Endodermal cell (in vitro differentiated cells): ENCODE data around the gene BCOR. TPM values are rescaled to one million over a fixed set of nuclear protein-coding genes. Genes with fewer than 3 reads are reported as not detected.

Experiments used
- DNase-seq: peaks from one replicate; pipeline ENCODE4 v3.0.0-alpha.2; 2017
- H3K27ac ChIP-seq: 2 replicates; pipeline ENCODE4 v1.5.1; 2013; ENCODE audit warnings: mild to moderate bottlenecking, low read depth, low read length, moderate library complexity
- H3K27me3 ChIP-seq: 2 replicates; pipeline ENCODE4 v1.6.1; 2013; ENCODE audit warnings: mild to moderate bottlenecking, low read length, moderate library complexity; ENCODE audit not compliant: insufficient read depth, control insufficient read depth, poor library complexity, severe bottlenecking
- H3K36me3 ChIP-seq: 2 replicates; pipeline ENCODE4 v1.7.0; 2013; ENCODE audit warnings: mild to moderate bottlenecking, low read length, moderate library complexity; ENCODE audit not compliant: control insufficient read depth, insufficient read depth
- H3K4me1 ChIP-seq: one replicate; pipeline ENCODE4 v1.7.0; 2013; ENCODE audit warnings: low read length; ENCODE audit not compliant: control insufficient read depth, insufficient read depth
- H3K4me3 ChIP-seq: 2 replicates; pipeline ENCODE4 v1.5.1; 2013; ENCODE audit warnings: mild to moderate bottlenecking, low read length, moderate library complexity
- H3K9ac ChIP-seq: 2 replicates; pipeline ENCODE4 v1.6.1; 2013; ENCODE audit warnings: mild to moderate bottlenecking, low read length, moderate library complexity; ENCODE audit not compliant: poor library complexity, severe bottlenecking; ENCODE audit errors: extremely low read depth
- H3K9me3 ChIP-seq: 2 replicates; pipeline ENCODE4 v1.6.1; 2013; ENCODE audit warnings: mild to moderate bottlenecking, low read length, moderate library complexity; ENCODE audit not compliant: control insufficient read depth
- H3K27ac Mint-ChIP-seq: 2 replicates; pipeline ENCODE4 v1.8.0; 2020; ENCODE audit warnings: mixed read lengths
- H3K27me3 Mint-ChIP-seq: 2 replicates; pipeline ENCODE4 v1.8.0; 2021; ENCODE audit warnings: mild to moderate bottlenecking, mixed read lengths; ENCODE audit not compliant: insufficient read depth
- H3K36me3 Mint-ChIP-seq: 2 replicates; pipeline ENCODE4 v1.8.0; 2020; ENCODE audit warnings: low read depth, mixed read lengths
- H3K4me1 Mint-ChIP-seq: 2 replicates; pipeline ENCODE4 v1.8.0; 2020; ENCODE audit warnings: mixed read lengths
- H3K4me3 Mint-ChIP-seq: 2 replicates; pipeline ENCODE4 v1.8.0; 2020; ENCODE audit warnings: mild to moderate bottlenecking, moderate library complexity, mixed read lengths
- H3K9me3 Mint-ChIP-seq: 2 replicates; pipeline ENCODE4 v1.8.0; 2020; ENCODE audit warnings: mild to moderate bottlenecking, mixed read lengths
- CTCF ChIP-seq: fragments of 200-600 bp; sonication (generic); conservative IDR thresholded peaks from 2 replicates; pipeline ENCODE4 v1.5.0; 2021; ENCODE audit warnings: antibody characterized with exemption, mild to moderate bottlenecking
- WGBS, 2 experiments: methylation state at CpG; one replicate each; pipeline versions ENCODE4 v1.1.5 to v1.1.7; 2013; ENCODE audit warnings: missing lambda C conversion rate in 2 of 2, mixed read lengths in 1 of 2; ENCODE audit not compliant: insufficient coverage in 1 of 2, insufficient read length in 1 of 2; 5-methylcytosine and 5-hydroxymethylcytosine counted together
- total RNA-seq, 2 donors: library from RNA; stranded (reverse); fragmentation: NEBNext Ultra II Directional in 1 of 2; extraction: Animal tissue kit (Norgen Biotek cat#: 25700) in 1 of 2; gene quantifications; 2 replicates in 1 of 2; 3 replicates in 1 of 2; pipeline ENCODE4 v1.2.1, GENCODE V29; 2021

BCOR gene
- total RNA-seq, 2 donors from 2014 or later: 31.3 to 37.9 TPM

GRCh38 chrX:40103565-40104323, 6.0 kb upstream of the BCOR start:
- no peak for DNase-seq
- no peaks in the 10 kb centered on the region for H3K36me3 ChIP-seq
- Mint-ChIP-seq H3K27ac (no peak overlapping the region), H3K4me3 (peak overlapping the region; percentile 59), H3K9me3 (peaks cover 16% of the 10 kb centered on the region), H3K27me3 (peaks cover 63% of the 10 kb centered on the region), H3K36me3 (no peaks in the 10 kb centered on the region), H3K4me1 (peaks cover 41% of the 10 kb centered on the region)
- TF ChIP-seq CTCF: no peak
- no peaks in the 10 kb centered on the region for H3K4me1 ChIP-seq
- H3K9ac ChIP-seq: no peak overlapping the region
- no peaks in the 10 kb centered on the region for H3K27me3 ChIP-seq
- WGBS, 2 experiments: 0 to 4% methylated on average over 3 to 16 of the region's 22 CpGs
- H3K4me3 ChIP-seq: peak overlapping the region; percentile 72
- H3K27ac ChIP-seq: no peak overlapping the region
- no peaks in the 10 kb centered on the region for H3K9me3 ChIP-seq

- Histone ChIP-seq H3K36me3 (no peaks in the 10 kb centered on the region), H3K4me3 (peak overlapping the region; percentile 53), H3K4me1 (no peaks in the 10 kb centered on the region), H3K9ac (no peak overlapping the region), H3K27me3 (no peaks in the 10 kb centered on the region), H3K9me3 (no peaks in the 10 kb centered on the region), H3K27ac (no peak overlapping the region)
- no peak for TF ChIP-seq CTCF
- DNase-seq: peak; percentile 84
- peaks cover 13% of the 10 kb centered on the region for H3K9me3 Mint-ChIP-seq
- 10% methylated on average over 8 to 61 of the region's 65 CpGs for WGBS, 2 experiments
- H3K36me3 Mint-ChIP-seq: no peaks in the 10 kb centered on the region
- peaks cover 64% of the 10 kb centered on the region for H3K27me3 Mint-ChIP-seq
- peak overlapping the region; percentile 21 for H3K27ac Mint-ChIP-seq
- peak overlapping the region; percentile 59 for H3K4me3 Mint-ChIP-seq
- peaks cover 38% of the 10 kb centered on the region for H3K4me1 Mint-ChIP-seq
These were observed 4.9 kb upstream of the BCOR start for GRCh38 chrX:40102393-40103381.

GRCh38 chrX:40101430-40101802, 3.7 kb upstream of the BCOR start:
- Histone ChIP-seq H3K4me1 (no peaks in the 10 kb centered on the region), H3K4me3 (no peak overlapping the region), H3K36me3 (no peaks in the 10 kb centered on the region), H3K27ac (no peak overlapping the region), H3K9ac (no peak overlapping the region), H3K27me3 (no peaks in the 10 kb centered on the region), H3K9me3 (no peaks in the 10 kb centered on the region)
- H3K36me3 Mint-ChIP-seq: no peaks in the 10 kb centered on the region
- peaks cover 60% of the 10 kb centered on the region for H3K27me3 Mint-ChIP-seq
- DNase-seq: peak; percentile 72
- no peak for TF ChIP-seq CTCF
- H3K27ac Mint-ChIP-seq: no peak overlapping the region
- peak overlapping the region; percentile 74 for H3K4me3 Mint-ChIP-seq
- H3K4me1 Mint-ChIP-seq: peaks cover 34% of the 10 kb centered on the region
- 44 to 100% methylated on average over 1 to 9 of the region's 9 CpGs for WGBS, 2 experiments
- peaks cover 10% of the 10 kb centered on the region for H3K9me3 Mint-ChIP-seq
